DMS53 (cell line): ENCODE data around the gene CFAP68.

Source experiments
- DNase-seq: peaks from one replicate; lab custom pipeline; 2025; lab: John Stamatoyannopoulos, UW

CFAP68 gene, protein sequence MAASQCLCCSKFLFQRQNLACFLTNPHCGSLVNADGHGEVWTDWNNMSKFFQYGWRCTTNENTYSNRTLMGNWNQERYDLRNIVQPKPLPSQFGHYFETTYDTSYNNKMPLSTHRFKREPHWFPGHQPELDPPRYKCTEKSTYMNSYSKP

DNA sequence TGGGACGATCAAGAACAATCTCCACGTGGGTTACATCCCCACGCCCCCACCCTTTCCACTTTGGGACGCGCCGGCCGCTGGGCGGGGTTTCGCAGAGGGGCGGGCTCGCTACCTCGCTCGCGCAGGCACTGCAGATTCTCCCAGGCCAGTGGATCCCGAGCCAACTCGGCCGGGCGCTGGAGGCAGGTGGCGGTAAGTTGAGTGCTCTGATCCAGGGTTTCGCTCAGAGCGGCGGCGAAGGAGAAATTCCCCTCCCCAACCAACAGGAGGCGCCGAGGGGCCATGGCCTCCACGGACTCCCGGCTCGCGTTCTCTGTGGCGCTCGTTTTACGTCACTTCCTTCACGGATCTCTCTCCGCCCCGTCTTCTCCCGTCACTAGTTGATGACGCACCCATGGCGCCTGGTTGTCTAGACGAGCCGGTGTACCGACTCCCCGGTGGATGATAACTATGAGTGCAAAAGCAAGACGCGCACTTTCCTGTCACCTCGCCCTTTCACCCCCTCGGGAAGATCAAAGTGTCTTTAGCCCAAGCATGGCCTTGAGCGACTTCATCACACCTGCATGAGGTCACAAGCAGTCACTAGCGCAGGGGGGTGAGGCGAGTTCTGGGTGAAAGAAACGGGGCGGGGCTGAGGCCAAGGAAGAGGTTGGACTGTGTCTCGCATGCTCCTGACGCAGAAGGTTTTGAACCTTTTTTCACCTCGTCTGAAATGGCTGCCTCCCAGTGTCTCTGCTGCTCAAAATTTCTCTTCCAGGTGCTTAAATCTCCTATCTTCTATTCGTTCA, at the start of gene CFAP68, which contains the start of gene FDXACB1:
Gene CFAP68, plus strand, starts transcription at position 693 of the 788 bp plus-strand sequence. Its CDS starts 20 bp downstream, at position 713.
Gene FDXACB1, minus strand, starts transcription at position 317 of the 788 bp plus-strand sequence. Its CDS starts 33 bp downstream, at position 284.
- peak; percentile 99 for DNase-seq

DNA sequence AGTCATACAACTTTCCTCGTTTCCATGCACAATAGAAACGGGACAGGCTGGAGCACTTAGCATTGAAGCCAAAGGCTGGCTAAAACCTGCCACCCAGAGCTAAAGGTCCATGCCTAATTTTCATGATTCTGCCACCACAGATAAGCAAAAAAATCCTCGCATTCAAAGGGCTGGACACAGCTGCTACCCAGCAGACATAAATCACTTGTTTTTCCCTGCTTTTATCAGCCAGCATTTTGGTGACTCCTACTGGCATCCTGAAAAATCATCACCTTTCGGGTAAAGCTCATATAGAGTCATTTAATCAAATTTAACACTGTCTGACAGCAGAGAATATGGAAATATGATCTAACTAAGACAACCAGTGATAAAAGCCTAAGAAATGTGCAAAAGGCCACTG, 45.8 kb upstream of the CFAP68 start:
- peak; percentile 36 for DNase-seq

DNA sequence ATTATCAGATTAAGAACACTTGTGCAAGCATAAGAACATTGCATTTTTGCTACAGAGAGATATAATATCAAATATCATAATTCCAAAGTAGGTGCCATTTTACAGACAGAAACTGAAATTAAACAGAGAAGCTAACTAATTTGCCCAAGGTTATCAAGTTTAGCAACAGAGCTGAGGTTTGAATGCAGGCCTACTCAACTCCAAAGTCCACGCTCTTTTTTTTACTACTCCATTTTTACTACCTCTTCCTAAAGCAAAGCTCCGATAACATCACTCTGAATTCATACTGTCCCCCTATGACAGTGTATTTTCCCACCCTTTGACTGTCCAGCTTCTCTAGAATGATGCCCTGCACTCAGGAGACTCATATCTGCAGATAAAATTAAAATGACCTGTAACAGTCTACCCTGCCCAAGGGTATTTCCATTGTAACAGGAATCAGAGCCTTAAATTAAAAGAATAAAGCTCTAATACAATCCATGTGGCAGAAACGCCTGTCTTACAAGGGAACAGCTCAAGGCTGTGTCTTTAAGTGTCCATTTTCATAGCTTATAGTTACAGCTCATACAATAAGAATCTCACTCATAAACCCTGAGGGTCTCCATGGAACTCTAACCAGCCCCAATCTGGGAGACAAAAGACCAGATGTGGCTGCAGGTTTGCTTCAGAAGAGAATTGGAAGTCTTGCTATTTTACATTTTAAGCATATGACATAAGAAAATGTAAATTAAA, 44.7 kb upstream of the CFAP68 start:
- DNase-seq = no peak

DNA sequence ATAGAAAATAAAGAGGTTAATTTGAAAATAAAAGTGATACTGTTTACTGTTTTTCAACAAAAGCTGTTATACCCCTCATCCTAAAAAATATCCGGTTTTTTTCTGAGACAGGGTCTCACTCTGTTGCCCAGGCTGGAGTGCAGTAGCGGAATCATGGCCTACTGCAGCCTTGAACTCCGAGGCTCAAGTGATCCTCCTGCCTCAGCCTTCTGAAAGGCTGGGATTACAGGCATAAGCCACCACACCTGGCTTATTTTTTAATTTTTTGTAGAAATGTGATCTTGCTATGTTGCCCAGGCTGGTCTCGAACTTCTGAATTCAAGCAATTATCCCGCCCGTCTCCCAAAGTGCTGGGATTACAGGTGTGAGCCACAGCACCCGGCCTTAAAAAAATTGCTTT, 43.7 kb upstream of the CFAP68 start:
- no peak for DNase-seq

DNA sequence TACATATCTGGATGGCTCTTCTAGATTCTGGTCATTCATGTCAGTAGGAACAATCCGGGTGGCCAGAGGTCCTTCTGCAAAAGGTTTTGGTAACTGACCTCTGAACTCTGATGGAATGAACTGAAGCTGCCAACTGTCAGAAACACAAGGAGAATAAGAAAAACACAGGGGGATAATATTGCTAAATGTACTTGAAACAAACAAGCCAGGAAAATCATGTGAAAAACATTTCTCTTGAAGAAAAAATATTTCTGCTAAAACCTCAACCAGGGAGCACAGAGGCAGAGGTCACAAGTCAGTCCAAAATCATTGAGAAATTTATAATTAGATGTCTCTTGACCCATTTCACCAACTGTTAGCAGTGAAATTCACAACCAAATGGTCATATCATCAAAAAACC, 43.2 kb upstream of the CFAP68 start:
- DNase-seq = no peak

DNA sequence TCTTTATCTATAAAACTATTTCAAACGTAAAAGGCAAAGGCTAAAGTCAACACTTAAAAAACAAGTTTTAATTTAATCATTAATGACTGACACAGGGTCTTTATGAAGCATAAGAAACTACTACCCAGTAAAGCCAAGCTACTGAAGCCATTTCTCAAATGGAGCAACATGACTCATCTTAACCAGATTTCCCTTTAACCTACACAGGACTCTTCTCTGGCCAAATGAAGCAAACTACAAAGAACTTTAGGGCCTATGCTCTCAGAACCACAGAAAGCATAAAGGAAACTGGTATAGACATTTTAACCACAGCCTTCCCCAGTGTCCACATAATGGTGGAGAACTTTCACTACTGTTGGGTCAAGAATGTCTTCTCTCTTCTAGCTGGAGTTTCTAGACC, 42.6 kb upstream of the CFAP68 start:
- no peak for DNase-seq

DNA sequence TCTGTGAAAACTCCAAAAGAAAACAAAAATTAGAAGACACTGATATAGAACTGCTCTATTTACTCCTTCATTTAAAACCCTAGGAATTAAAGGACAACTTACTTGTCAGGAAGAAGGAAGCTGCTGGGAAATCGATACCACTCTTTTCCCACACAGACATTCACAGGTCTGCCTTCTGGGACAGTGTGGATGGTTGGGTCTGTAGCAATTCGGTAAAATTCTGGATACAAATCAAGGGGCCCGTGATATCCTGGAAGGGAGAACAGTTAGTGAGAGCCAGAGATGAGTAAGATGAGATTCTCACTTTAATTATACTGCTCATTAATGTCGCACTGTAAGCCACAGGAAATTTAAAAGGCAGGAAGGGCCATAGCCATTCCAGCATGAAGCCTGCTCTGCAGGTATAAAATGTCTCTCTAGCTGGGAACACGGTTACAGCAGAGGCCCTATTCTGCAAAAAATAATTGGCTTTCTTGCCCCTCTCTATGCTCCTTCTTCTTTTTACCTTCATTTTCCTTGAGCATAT, 41.9 kb upstream of the CFAP68 start:
- no peak for DNase-seq

DNA sequence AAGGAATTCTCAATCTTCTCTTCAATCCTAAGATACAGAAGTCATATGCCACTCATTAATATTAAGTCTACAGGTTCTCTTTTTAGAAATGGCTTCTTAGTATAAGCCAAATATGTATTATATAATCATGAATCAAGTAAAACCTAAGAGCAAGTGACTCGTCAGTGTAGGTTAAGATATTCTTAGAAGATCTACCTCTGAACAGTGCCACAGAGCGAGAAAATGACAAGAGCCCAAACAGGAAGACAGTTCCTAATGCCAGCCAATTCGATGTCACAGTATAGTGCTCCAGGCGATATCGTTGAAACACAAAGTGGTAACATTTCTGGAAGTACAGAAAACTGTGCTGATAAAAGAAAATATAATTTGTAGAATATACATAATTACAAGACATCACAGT, 41.3 kb upstream of the CFAP68 start:
- DNase-seq = no peak

DNA sequence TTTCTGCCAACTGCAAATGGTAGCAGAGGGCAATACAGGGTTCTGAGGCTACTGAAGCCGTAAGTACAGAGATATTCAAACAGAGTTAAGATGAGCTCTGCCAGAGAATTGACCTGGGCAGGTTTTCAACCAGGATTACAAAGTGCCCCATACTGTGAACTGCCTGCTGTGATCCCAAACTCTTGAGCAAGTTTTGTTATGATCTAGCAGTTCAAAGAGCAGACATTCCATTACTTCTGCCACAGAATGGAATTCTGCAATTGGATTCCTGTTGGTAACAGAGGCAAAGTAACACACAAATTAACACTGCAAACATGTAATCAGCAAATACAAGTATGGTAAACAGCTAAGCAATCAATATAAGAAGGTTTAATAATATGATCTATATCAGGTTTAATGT, 39.2 kb upstream of the CFAP68 start:
- no peak for DNase-seq

DNA sequence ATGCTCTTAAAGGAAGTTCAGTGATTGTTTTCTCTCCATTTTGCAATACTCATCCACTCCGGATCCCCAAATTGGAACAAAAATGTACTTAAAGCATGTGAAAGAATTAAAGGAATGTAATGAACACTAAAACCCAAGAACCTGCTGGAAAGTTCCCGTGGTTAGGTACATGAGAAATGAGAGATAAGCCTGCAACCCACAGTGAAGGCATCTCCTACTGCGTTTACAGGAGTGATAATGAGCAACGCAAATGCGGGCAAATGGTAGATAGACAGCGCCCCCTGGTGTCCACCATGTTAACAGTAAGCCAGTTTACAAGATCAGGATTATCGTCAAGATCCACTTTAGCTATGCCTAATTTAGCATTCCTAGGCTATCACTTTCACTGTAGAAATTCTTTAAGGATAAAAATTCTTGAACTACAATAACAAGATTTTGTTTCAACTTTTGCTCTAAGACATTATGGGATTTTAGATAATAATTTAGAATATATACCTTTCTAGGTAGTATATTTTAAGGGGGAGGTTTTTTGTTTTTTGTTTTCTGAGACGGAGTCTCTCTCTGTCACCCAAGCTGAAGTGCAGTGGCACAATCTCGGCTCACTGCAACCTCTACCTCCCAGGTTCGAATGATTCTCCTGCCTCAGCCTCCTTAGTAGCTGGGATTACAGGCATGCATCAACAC, 37.8 kb upstream of the CFAP68 start:
- DNase-seq = peak; percentile 88

DNA sequence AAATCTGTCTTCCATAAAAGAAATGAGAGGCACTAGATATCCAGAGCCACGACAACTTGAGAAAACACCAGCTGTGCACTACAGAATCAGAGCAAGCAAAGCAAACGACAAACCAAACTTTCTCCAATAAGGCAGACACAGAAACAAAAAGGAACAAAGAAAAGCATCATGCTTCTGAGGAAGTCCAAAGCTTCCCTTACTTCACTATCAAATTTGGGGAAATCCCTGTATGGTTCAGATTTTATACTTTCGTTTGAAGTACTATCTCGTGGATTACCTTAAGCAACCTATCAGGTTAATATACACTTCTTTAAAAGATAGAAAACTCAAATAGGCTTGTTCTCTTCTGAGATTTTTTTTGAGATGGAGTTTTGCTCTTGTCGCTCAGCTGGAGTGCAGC, 35.7 kb upstream of the CFAP68 start:
- no peak for DNase-seq

DNA sequence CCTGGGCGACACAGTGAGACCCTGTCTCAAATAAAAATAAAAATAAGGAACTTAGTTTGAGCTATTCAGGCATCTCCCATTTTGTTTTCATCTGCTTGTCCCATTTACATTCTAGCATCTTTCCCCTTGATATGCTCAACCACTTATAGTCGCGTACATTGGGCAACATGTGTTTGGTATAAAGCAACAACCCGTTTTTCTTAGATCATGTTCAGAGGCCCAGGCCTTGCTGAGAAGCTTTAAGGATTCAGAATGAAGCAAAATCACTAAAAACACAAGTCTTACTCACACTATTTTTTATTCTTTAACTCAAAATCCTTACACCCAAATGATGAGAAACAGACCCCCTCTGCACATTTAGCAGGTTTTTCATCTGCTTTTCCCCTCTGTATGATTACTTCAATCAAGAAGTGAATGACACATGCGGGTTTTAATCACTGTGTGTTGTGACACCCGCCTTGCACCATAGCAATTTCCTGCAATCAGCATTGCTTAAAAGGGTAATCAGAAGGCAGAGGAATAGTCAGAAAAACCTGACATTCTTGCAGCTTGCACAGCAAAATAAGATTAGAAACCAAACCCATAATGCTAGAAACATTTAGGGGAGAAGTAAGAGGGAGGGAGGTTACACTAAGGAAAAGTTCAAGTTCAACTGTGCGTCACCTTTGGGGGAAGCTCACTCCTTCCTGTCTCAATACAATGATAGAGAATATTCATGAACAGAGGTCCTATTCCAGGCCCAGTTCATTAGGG, 33.9 kb upstream of the CFAP68 start:
- no peak for DNase-seq

DNA sequence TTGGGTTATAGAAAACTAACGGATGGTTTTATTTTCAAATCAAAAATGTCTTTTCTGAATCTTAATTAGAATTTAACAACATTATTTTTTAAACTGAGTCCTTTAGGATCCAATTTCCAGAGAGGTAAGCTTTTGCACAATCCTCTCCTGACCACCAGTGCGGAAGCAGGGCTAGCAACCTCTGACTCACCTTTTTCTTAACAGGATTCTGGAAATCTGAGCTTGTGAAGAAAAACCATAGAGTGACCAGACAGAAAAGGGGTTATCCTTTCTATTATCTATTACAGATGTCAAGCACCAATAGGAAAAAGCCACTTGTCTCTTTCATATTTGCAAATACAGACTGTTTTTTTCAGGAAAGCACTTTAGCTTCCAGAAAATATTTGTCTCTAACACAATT, 33.3 kb upstream of the CFAP68 start:
- DNase-seq = no peak

DNA sequence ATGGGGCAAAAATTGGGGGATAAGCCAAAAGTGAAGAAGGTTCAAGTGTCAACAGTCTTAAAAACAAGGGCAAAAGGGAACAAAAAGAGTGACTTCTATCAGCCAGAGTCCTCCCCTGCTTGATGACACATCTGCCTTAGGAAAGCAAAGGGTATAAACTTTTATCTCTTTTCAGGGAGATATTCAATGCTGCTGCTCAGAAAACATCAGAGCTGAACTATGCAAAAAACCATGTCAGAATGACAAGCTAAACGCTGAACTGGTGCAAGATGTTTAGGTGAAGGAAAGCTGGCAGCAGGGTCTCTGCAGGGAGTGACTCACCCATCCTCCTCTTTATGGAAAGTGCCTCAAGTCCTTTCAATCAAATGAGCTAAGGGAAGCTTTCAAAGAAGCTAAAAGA, 32.7 kb upstream of the CFAP68 start:
- no peak for DNase-seq

DNA sequence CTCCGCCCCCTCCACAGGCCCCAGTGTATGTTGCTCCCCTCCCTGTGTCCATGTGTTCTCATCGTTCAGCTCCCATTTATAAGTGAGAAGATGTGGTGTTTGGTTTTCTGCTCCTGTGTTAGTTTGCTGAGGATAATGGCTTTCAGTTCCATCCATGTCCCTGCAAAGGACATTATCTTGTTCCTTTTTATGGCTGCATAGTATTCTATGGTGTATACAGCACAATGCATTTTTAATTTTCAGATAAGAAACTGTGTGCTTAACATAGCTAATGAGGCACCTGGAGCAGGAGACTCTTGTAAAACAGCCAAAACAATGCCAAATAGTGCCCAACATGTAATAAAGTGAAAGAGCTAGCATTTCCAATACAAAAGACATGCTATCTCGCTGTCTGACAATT, 29.7 kb upstream of the CFAP68 start:
- DNase-seq = no peak

DNA sequence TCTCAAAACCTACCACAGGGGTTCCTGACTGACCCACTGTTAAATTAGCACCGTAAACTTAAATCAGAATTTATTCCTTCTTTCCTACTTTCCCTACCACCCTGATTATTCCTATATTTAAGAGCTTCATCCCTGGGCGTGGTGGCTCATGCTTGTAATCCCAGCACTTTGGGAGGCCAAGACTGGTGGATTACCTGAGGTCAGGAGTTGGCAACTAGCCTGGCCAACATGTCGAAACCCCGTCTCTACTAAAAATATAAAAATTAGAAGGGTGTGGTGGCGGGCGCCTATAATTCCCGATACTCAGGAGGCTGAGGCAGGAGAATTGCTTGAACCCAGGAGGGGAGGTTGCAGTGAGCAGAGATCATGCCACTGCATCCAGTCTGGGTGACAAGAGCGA, 28.3 kb upstream of the CFAP68 start:
- DNase-seq = no peak

DNA sequence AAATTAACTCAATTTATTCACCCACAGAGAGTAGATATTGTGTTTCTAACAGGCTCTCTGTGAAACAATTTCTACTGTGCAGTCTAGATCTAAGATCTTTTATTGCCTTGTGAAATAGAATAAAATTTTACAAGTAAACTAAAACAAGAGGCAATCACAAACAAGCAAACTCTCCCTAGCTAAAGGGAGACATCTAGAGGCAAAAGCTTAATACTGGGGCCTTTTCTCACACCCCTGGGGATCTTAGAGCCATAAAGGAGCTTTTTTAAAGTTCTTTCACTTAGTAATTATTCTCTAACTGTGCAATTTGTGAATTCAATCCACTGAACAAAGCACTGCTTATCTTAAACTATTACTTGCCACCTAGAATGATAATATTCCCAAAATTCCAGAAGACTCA, 27.7 kb upstream of the CFAP68 start:
- peak; percentile 20 for DNase-seq

DNA sequence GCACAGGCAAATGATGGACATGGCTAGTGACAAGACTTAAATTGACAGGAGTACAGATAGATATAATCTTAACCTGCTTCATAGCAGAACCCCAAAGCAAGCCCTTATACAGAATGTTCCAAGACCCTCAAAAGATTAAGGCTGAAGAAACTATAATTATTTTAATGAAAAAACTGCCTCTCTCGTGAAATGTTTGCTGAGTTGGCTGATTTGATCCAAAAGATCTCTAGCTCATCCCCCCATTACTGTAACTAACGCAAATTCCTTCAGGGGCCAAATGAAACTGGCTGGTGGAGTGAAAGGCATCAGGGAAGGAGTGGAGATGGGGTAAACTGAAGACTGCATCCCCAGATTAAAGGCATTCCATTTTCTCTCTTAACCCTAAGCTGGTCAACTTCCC, 27.2 kb upstream of the CFAP68 start:
- no peak for DNase-seq

DNA sequence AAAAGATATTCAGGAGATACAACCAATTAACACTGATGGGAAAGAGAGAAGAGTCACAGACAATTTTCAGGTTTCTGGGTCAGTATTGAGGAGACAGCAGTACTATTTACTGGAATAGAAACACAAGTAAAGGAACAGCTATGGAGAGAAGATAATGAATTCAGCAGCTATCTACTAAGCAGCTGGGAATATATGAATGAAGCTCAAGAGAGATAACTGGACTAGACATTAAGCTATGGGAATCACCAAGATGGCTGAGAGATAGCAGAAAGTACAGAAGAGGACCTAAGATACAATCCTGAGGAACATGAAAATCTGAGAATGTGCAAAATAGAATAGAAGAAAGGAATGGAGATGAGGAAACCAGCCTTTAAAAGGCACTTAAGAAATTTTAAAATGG, 23.8 kb upstream of the CFAP68 start:
- no peak for DNase-seq

DNA sequence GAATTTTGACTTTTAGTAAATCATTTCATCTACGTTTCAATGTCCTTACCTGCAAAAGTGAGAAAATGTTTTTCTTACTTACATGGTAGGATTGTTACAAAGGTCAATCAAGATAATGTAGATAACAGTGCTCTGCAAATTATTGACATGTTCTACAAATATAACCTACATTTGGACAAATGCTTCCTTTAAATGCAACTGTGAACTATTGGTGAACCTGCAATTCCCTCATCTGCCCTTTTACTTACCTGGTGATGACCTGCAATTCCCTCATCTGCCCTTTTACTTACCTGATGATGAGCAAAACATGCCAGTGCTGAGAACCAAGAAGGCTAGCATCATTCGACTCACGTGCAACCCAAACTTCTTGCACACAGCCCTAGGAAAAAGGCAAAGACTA, 19.1 kb upstream of the CFAP68 start:
- DNase-seq = no peak

DNA sequence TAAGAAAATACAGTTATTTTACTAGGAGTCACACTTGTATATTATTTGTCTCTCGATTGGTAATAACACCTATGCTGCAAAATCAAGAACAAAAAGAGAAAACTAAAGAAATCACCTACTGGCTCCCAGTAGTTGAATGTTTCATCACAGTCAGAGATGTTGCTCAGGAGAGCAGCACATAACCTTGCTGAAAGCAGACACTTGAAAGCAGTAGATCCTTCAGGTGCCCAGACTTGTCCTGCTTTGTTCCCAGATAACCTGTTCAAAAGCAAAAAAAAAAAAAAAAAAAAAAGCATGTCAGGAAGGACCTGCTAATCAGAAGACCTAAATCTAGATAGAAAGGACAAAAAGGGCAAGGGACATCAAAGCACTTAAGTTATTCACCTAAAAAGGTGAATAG, 9.2 kb upstream of the CFAP68 start:
- DNase-seq = no peak

DNA sequence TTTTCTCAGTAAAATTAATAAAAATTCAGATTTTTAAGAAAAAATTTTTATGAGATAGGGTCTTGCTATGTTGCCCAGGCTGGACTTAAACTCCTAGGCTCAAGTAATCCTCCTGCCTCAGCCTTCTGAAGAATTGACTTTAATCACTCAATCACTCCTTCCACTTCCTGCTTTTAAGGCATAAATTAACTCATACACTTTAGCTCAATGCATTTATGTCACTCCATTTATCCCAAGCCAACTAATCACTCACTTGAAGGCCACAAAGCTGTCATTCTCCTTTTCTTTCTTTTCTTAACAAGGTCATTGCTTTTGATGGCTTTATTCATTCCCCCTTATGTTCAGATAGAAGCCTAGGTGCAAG, 8.8 kb upstream of the CFAP68 start:
- DNase-seq = no peak
